Endothelial cell of hepatic sinusoid (primary cell): ENCODE results near the gene PSG3.
"Not testable (repeated sequence)": the region's sequence is repeated elsewhere in the genome, so short reads cannot be mapped to it uniquely, and the experiment has no call there.

ENCODE experiments used
- in situ Hi-C: cut with HindIII; loops from 2 replicates; pipeline ENCODE4 v1.10.0; 2017; ENCODE audit warnings: low sequenced_read_pairs

The PSG3 gene

GRCh38 chr19:42695811-42696503 lies 44.3 kb downstream of the PSG3 start:
- in situ Hi-C loops: no loop called here

GRCh38 chr19:42693760-42694350 lies 46.4 kb downstream of the PSG3 start:
- in situ Hi-C loops: no loop called here

- in situ Hi-C loops: no loop called here
Observed at GRCh38 chr19:42683917-42684513, 56.3 kb downstream of the PSG3 start.

- in situ Hi-C loops: not testable (repeated sequence)
Observed at GRCh38 chr19:42676326-42676725, 64.0 kb downstream of the PSG3 start.

- in situ Hi-C loops: not testable (repeated sequence)
Observed at GRCh38 chr19:42674549-42674948, 65.7 kb downstream of the PSG3 start.
